H1 (cell line): ENCODE results near the gene DNAJC17. TPM values are rescaled to one million over a fixed set of nuclear protein-coding genes. Genes with fewer than 3 reads are reported as not detected.
A peak's percentile ranks its signal among the peaks of the same experiment; 100 is the strongest.

Source experiments
- CTCF ChIA-PET: fragments of 300-600 bp; sonication (Branson Sonifier 250); formaldehyde crosslinking; loops from one replicate; lab custom pipeline; 2021; ENCODE audit not compliant: partially characterized antibody; lab: Charles Lee
- POLR2A ChIA-PET: fragments of 300-600 bp; sonication (Branson Sonifier 250); formaldehyde crosslinking; loops from one replicate; lab custom pipeline; 2021; ENCODE audit warnings: inconsistent platforms; ENCODE audit not compliant: partially characterized antibody; lab: Charles Lee
- DNase-seq, 2 experiments: peaks; one replicate each; pipeline versions ENCODE4 v3.0.0 to v3.0.0-alpha.2; 2010 to 2022; ENCODE audit warnings: low spot score in 2 of 2, low read depth in 1 of 2, mixed read lengths in 1 of 2
- FAIRE-seq: peaks from 2 replicates; lab custom pipeline; 2011; peaks lifted over from hg19 to GRCh38; lab: Jason Lieb, UNC
- H2AFZ ChIP-seq: 2 replicates; pipeline ENCODE4 v1.8.1; 2012; ENCODE audit warnings: low read length, inconsistent platforms
- H2AK5ac ChIP-seq: 2 replicates; pipeline ENCODE4 v1.6.1; 2013; ENCODE audit warnings: low read depth, low read length
- H2BK120ac ChIP-seq: replicated peaks from 2 replicates; pipeline ENCODE3; 2013; ENCODE audit warnings: low read depth, low read length, inconsistent platforms
- H2BK12ac ChIP-seq: 2 replicates; pipeline ENCODE4 v1.6.1; 2013; ENCODE audit warnings: low read depth, low read length
- H2BK15ac ChIP-seq: 2 replicates; pipeline ENCODE4 v1.6.1; 2013; ENCODE audit warnings: low read length
- H2BK20ac ChIP-seq: 2 replicates; pipeline ENCODE4 v1.6.1; 2013; ENCODE audit warnings: low read length
- H2BK5ac ChIP-seq: 2 replicates; pipeline ENCODE4 v1.6.1; 2013; ENCODE audit warnings: low read depth, low read length
- H3K14ac ChIP-seq: 2 replicates; pipeline ENCODE4 v1.6.1; 2013; ENCODE audit warnings: inconsistent platforms; ENCODE audit not compliant: insufficient read length
- H3K18ac ChIP-seq: 2 replicates; pipeline ENCODE4 v1.6.1; 2013; ENCODE audit warnings: low read length; ENCODE audit errors: extremely low read depth
- H3K23ac ChIP-seq: 2 replicates; pipeline ENCODE4 v1.6.1; 2013; ENCODE audit warnings: inconsistent platforms; ENCODE audit not compliant: insufficient read length
- H3K23me2 ChIP-seq: 2 replicates; pipeline ENCODE4 v1.6.1; 2013; ENCODE audit warnings: low read depth, low read length
- H3K27ac ChIP-seq: 2 replicates; pipeline ENCODE4 v1.6.1; 2011; ENCODE audit warnings: low read depth, low read length, inconsistent platforms
- H3K27me3 ChIP-seq, 4 experiments: replicated peaks in 1 of 4; 1 replicate in 1 of 4; 2 replicates in 3 of 4; pipeline versions ENCODE4 v1.6.1 to v1.8.1; 2011 to 2013; ENCODE audit warnings: low read length in 3 of 4, mild to moderate bottlenecking in 3 of 4, inconsistent platforms in 2 of 4, mixed read lengths in 2 of 4, moderate library complexity in 1 of 4; ENCODE audit not compliant: control insufficient read depth in 3 of 4, insufficient read depth in 3 of 4; ENCODE audit errors: extremely low read depth in 1 of 4
- H3K36me3 ChIP-seq, 4 experiments: 2 replicates each; pipeline versions ENCODE4 v1.6.1 to v1.8.1; 2011 to 2013; ENCODE audit warnings: mild to moderate bottlenecking in 4 of 4, low read length in 3 of 4, moderate library complexity in 2 of 4, control low read depth in 1 of 4, inconsistent platforms in 1 of 4; ENCODE audit not compliant: insufficient read depth in 4 of 4, control insufficient read depth in 2 of 4
- H3K4ac ChIP-seq: replicated peaks from 2 replicates; pipeline ENCODE3; 2013; ENCODE audit warnings: low read length, low read depth, mixed read lengths, inconsistent platforms; ENCODE audit not compliant: insufficient read length
- H3K4me1 ChIP-seq, 4 experiments: replicated peaks in 1 of 4; 1 replicate in 1 of 4; 2 replicates in 3 of 4; pipeline versions ENCODE4 v1.6.1 to v1.8.1; 2011 to 2013; ENCODE audit warnings: low read length in 3 of 4, inconsistent platforms in 2 of 4, mixed read lengths in 1 of 4; ENCODE audit not compliant: insufficient read depth in 4 of 4, control insufficient read depth in 3 of 4
- H3K4me2 ChIP-seq, 2 experiments: 2 replicates each; pipeline versions ENCODE4 v1.6.1 to v1.8.1; 2011 to 2013; ENCODE audit warnings: low read depth in 2 of 2, low read length in 2 of 2, control low read depth in 1 of 2, inconsistent platforms in 1 of 2, mild to moderate bottlenecking in 1 of 2; ENCODE audit not compliant: insufficient read depth in 1 of 2
- H3K4me3 ChIP-seq, 4 experiments: fragments of 200-600, 300-600 bp in 1 of 4; sonication (generic), shearing (Covaris generic), sonication (Bioruptor Twin) in 1 of 4; 2 replicates each; pipeline versions ENCODE4 v1.5.1 to v1.8.1; 2011 to 2016; ENCODE audit warnings: low read length in 4 of 4, low read depth in 3 of 4, control low read depth in 2 of 4, inconsistent platforms in 2 of 4, mild to moderate bottlenecking in 2 of 4, mixed read lengths in 1 of 4, moderate library complexity in 1 of 4; ENCODE audit not compliant: insufficient read depth in 2 of 4; ENCODE audit errors: extremely low read depth in 1 of 4
- H3K56ac ChIP-seq: replicated peaks from 2 replicates; pipeline ENCODE3; 2013; ENCODE audit warnings: low read depth, mild to moderate bottlenecking, mixed read lengths, low read length, inconsistent platforms; ENCODE audit not compliant: insufficient read length
- H3K79me1 ChIP-seq: 2 replicates; pipeline ENCODE4 v1.6.1; 2013; ENCODE audit warnings: low read depth, low read length, control low read depth
- H3K79me2 ChIP-seq, 2 experiments: 2 replicates each; pipeline versions ENCODE4 v1.6.1 to v1.8.1; 2012 to 2013; ENCODE audit warnings: low read length in 2 of 2, mild to moderate bottlenecking in 2 of 2, inconsistent platforms in 1 of 2; ENCODE audit not compliant: insufficient read depth in 2 of 2, control insufficient read depth in 1 of 2
- H3K9ac ChIP-seq, 4 experiments: replicated peaks in 1 of 4; 1 replicate in 1 of 4; 2 replicates in 3 of 4; pipeline versions ENCODE4 v1.6.1 to v1.8.1; 2011 to 2013; ENCODE audit warnings: low read depth in 3 of 4, low read length in 3 of 4, control low read depth in 2 of 4, mild to moderate bottlenecking in 2 of 4, moderate library complexity in 2 of 4, inconsistent platforms in 1 of 4; ENCODE audit errors: extremely low read depth in 1 of 4
- H3K9me3 ChIP-seq, 2 experiments: 2 replicates each; pipeline versions ENCODE4 v1.6.1 to v1.8.1; 2012 to 2013; ENCODE audit warnings: mild to moderate bottlenecking in 2 of 2, moderate library complexity in 2 of 2, control low read depth in 1 of 2, inconsistent platforms in 1 of 2, low read depth in 1 of 2, low read length in 1 of 2, mixed read lengths in 1 of 2; ENCODE audit not compliant: insufficient read depth in 2 of 2
- H4K20me1 ChIP-seq, 2 experiments: replicated peaks in 1 of 2; 2 replicates each; pipeline versions ENCODE3 to v1.8.1; 2011 to 2013; ENCODE audit warnings: inconsistent platforms in 2 of 2, low read length in 2 of 2, mild to moderate bottlenecking in 1 of 2; ENCODE audit not compliant: insufficient read depth in 2 of 2, control insufficient read depth in 1 of 2
- H4K5ac ChIP-seq: 2 replicates; pipeline ENCODE4 v1.6.1; 2013; ENCODE audit warnings: low read length, low read depth, mixed read lengths, inconsistent platforms; ENCODE audit not compliant: insufficient read length
- H4K8ac ChIP-seq: 2 replicates; pipeline ENCODE4 v1.8.0; 2013; ENCODE audit warnings: mild to moderate bottlenecking, moderate library complexity, low read length, inconsistent platforms; ENCODE audit not compliant: insufficient read depth; ENCODE audit errors: extremely low read depth
- H4K91ac ChIP-seq: replicated peaks from 2 replicates; pipeline ENCODE3; 2013; ENCODE audit warnings: low read length, mixed read lengths, inconsistent platforms; ENCODE audit not compliant: insufficient read length
- BACH1 ChIP-seq: IDR thresholded peaks from 2 replicates; pipeline ENCODE4 v1.6.1; 2012; ENCODE audit warnings: low read length, improper control_type of control experiment
- CHD2 ChIP-seq: IDR thresholded peaks from 2 replicates; pipeline ENCODE4 v1.6.1; 2012; ENCODE audit warnings: low read length, improper control_type of control experiment
- GABPA ChIP-seq: IDR thresholded peaks from 2 replicates; pipeline ENCODE4 v1.6.1; 2011; ENCODE audit warnings: mild to moderate bottlenecking, low read length, moderate library complexity, borderline replicate concordance; ENCODE audit not compliant: insufficient read depth
- HDAC2 ChIP-seq, 2 experiments: fragments of 300-600 bp in 1 of 2; sonication (generic) in 1 of 2; IDR thresholded peaks; 2 replicates each; pipeline ENCODE4 v1.6.1; 2011 to 2012; ENCODE audit warnings: low read depth in 2 of 2, low read length in 2 of 2, mild to moderate bottlenecking in 2 of 2, moderate library complexity in 2 of 2, borderline replicate concordance in 1 of 2, inconsistent platforms in 1 of 2
- JUND ChIP-seq: IDR thresholded peaks from 2 replicates; pipeline ENCODE4 v1.6.1; 2011; ENCODE audit warnings: mild to moderate bottlenecking, improper control_type of control experiment, low read length
- KDM1A ChIP-seq: fragments of 200-600, 300-600 bp; sonication (generic); IDR thresholded peaks from 2 replicates; pipeline ENCODE4 v1.7.1; 2016; ENCODE audit warnings: mild to moderate bottlenecking, low read length, borderline replicate concordance
- KDM5A ChIP-seq: fragments of 200-600 bp; IDR thresholded peaks from 2 replicates; pipeline ENCODE4 v1.7.1; 2012; ENCODE audit warnings: mild to moderate bottlenecking, low read length, inconsistent platforms, mixed read lengths
- MAFK ChIP-seq: IDR thresholded peaks from 2 replicates; pipeline ENCODE4 v1.6.1; 2012; ENCODE audit warnings: low read depth, mild to moderate bottlenecking, improper control_type of control experiment, low read length
- NRF1 ChIP-seq: IDR thresholded peaks from 2 replicates; pipeline ENCODE4 v1.6.1; 2011; ENCODE audit warnings: mild to moderate bottlenecking, low read depth, low read length, improper control_type of control experiment
- SP4 ChIP-seq: IDR thresholded peaks from 2 replicates; pipeline ENCODE4 v1.6.1; 2012; ENCODE audit warnings: low read length, inconsistent platforms
- TEAD4 ChIP-seq: IDR thresholded peaks from 2 replicates; pipeline ENCODE4 v1.6.1; 2012; ENCODE audit warnings: low read depth, low read length, inconsistent platforms, mixed read lengths
- YY1 ChIP-seq: IDR thresholded peaks from 2 replicates; pipeline ENCODE4 v1.6.1; 2011; ENCODE audit warnings: low read depth, mild to moderate bottlenecking, low read length
- WGBS, 2 experiments: shearing (Covaris generic) in 1 of 2; methylation state at CpG; one replicate each; pipeline versions ENCODE4 v1.1.6 to v1.1.7; 2013 to 2015; ENCODE audit warnings: low lambda C conversion rate in 2 of 2, mixed read lengths in 2 of 2, inconsistent platforms in 1 of 2, low coverage in 1 of 2, missing lambda C conversion rate in 1 of 2; ENCODE audit not compliant: insufficient replicate concordance in 2 of 2, insufficient coverage in 1 of 2, insufficient read length in 1 of 2; ENCODE audit errors: extremely low coverage in 1 of 2, missing lambda C conversion rate in 1 of 2; 5-methylcytosine and 5-hydroxymethylcytosine counted together
- polyA plus RNA-seq, 7 experiments: library from polyadenylated mRNA; depleted of rRNA in 3 of 7; stranded (reverse) in 5 of 7; unstranded in 2 of 7; fragments of >200 nt in 5 of 7; fragments of 200-250 nt in 2 of 7; gene quantifications; 1 replicate in 5 of 7; 2 replicates in 1 of 7; 4 replicates in 1 of 7; pipeline versions ENCODE4 v1.2.1 to v1.2.3, GENCODE V29; 2011 to 2013; ENCODE audit warnings: missing spikeins in 2 of 7, mixed read lengths in 2 of 7
- total RNA-seq: library from RNA; stranded (reverse); fragmentation: NEBNext Ultra II Directional; extraction: Animal tissue kit (Norgen Biotek cat#: 25700); gene quantifications from 2 replicates; pipeline ENCODE4 v1.2.1, GENCODE V29; 2021

Gene DNAJC17
- total and polyA plus RNA-seq, 2 of the 8 experiments (the other 6 are each of a cell fraction or from before 2014, with no cell fraction given): 39.5 to 45.4 TPM

DNA sequence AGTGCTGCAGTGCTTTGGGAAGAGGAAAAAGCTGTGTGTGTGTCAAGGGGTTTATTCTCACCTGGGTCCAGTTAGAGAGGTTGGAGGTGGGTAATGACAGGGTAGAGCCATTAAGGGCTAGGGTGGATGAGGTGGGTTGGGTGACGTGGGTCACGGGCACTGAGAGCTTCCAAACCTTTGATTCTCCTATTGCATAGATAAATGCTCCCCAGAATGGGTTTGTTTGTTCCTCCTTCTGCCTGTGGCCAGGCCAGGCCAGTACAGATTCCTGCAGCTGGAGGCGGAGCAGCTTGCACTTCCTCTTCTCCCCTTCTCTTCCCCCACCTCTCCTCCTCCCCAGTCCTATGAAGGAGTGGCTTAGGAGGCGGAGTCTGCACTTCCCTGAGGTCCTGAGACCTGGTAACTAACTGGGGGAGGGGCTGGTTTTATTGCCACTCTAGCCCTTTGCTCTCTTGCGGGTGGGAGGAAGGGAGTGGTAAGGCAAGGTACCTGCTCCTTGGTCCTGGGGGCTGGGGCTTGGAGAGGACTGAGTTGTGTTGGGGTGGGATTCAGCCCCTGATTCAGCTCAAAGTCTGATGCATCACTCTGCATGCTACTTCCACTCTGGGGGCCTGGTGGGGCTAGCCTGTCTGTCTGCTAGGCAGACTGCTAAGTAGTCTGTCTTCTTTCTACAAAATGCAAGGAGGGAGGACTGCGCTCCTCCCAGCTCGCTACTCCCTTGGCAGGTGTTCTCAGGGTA, 40.1 kb upstream of the DNAJC17 start:
- Histone ChIP-seq H3K23me2 (peaks cover 13% of the 10 kb centered on the region), H4K5ac (no peak overlapping the region), H2BK12ac (no peak overlapping the region), H3K9me3 (no peaks in the 10 kb centered on the region), H3K4ac (no peak overlapping the region), H4K20me1 (peaks cover 7 to 23% of the 10 kb centered on the region in 2 experiments), H3K27ac (no peak overlapping the region), H2BK120ac (no peak overlapping the region), H3K23ac (no peak overlapping the region), H3K79me2 (peaks cover 0 to 53% of the 10 kb centered on the region in 2 experiments; a peak in 3 of 4 replicates), H3K4me2 (peak overlapping the region; percentile 36 to 85), H3K56ac (no peak overlapping the region), H2BK20ac (no peak overlapping the region), H2BK15ac (0 out of 2 replicates have a peak overlapping the region, but pooled peaks have one; percentile 31), H3K27me3 (peaks cover 0 to 2% (median 0%) of the 10 kb centered on the region in 4 experiments; a peak in 1 of 7 replicates), H4K91ac (no peak overlapping the region), H3K4me1 (peaks cover 0 to 26% (median 15%) of the 10 kb centered on the region in 4 experiments; a peak in 6 of 7 replicates), H3K18ac (no peak overlapping the region; the same call in 1 of the 2 replicates), H3K79me1 (peaks cover 24% of the 10 kb centered on the region), H2AK5ac (no peak overlapping the region), H3K4me3 (peak overlapping the region in 1 of 4 experiments; percentile 84; a peak in 2 of 8 replicates), H2BK5ac (0 out of 2 replicates have a peak overlapping the region, but pooled peaks have one; percentile 39), H2AFZ (no peak overlapping the region), H4K8ac (no peak overlapping the region), H3K14ac (no peak overlapping the region), H3K9ac (no peak overlapping the region; a peak in 1 of 7 replicates), H3K36me3 (peaks cover 3 to 25% (median 6%) of the 10 kb centered on the region in 4 experiments; a peak in 6 of 8 replicates)
- DNase-seq (no peak), FAIRE-seq (no peak)
- WGBS, 2 experiments: 81% methylated on average over 7 of the region's 7 CpGs; no CpG with 5 or more reads in 1 of the 2 experiments
- ChIA-PET POLR2A (interaction anchor here (0.8 to 2.8 kb wide), 13 partner anchors 10 to 107 kb away, joined by 3 to 17 read pairs (median 3); partner anchors contain the start of gene GCHFR), CTCF (interaction anchor here (0.6 to 14.5 kb wide), 14 partner anchors 9 to 168 kb away, joined by 3 to 157 read pairs (median 4); partner anchors contain the start of gene VPS18)
- TF ChIP-seq KDM1A (no peak), TEAD4 (0 out of 2 replicates have a peak, but pooled peaks have one; percentile 17), BACH1 (no peak), NRF1 (no peak), GABPA (no peak), SP4 (no peak), HDAC2 (IDR thresholded peaks at IDR 0.05; ENCODE audit: borderline replicate concordance in 1 of 2, low read depth in 2 of 2, low read length in 2 of 2) (no peak), MAFK (no peak), YY1 (no peak), CHD2 (no peak), JUND (no peak), KDM5A (no peak)
